Gastroesophageal sphincter (tissue), 4 donors: ENCODE measurements around the gene NDRG2. TPM values are rescaled to one million over a fixed set of nuclear protein-coding genes. Genes with fewer than 3 reads are reported as not detected.

Experiments used
- ATAC-seq: fragments of 150-250 bp; one replicate; pipeline ENCODE4 v1.9.1; 2016; ENCODE audit warnings: mild to moderate bottlenecking, moderate library complexity
- H3K27ac ChIP-seq, 4 donors: fragments of 200-600 bp; sonication (generic) in 3 of 4; 1 replicate in 3 of 4; 2 replicates in 1 of 4; pipeline ENCODE4 v1.5.1; 2016 to 2019
- H3K27me3 ChIP-seq: fragments of 200-600 bp; sonication (generic); one replicate; pipeline ENCODE4 v1.5.1; 2019
- H3K36me3 ChIP-seq, 2 donors: fragments of 200-600 bp; sonication (generic); one replicate each; pipeline ENCODE4 v1.5.1; 2019; ENCODE audit warnings: control low read depth in 1 of 2
- H3K4me1 ChIP-seq, 3 donors: fragments of 200-600 bp; sonication (generic); 1 replicate in 2 of 3; 2 replicates in 1 of 3; pipeline ENCODE4 v1.5.1; 2016 to 2019; ENCODE audit warnings: control low read depth in 2 of 3
- H3K4me3 ChIP-seq, 2 donors: fragments of 200-600 bp; sonication (generic); one replicate each; pipeline ENCODE4 v1.5.1; 2019; ENCODE audit warnings: mild to moderate bottlenecking in 1 of 2, moderate library complexity in 1 of 2
- H3K9me3 ChIP-seq, 3 donors: fragments of 200-600 bp; sonication (generic); one replicate each; pipeline ENCODE4 v1.5.1; 2017 to 2019; ENCODE audit warnings: control low read depth in 2 of 3
- CTCF ChIP-seq, 4 experiments: fragments of 200-600 bp in 2 of 4; fragments of 450-650 bp in 2 of 4; sonication (generic) in 1 of 4; IDR thresholded peaks; one replicate each; pipeline ENCODE4 v1.5.1; 2017 to 2019; ENCODE audit warnings: antibody characterized with exemption in 4 of 4, mild to moderate bottlenecking in 2 of 4, moderate library complexity in 2 of 4
- EP300 ChIP-seq: sonication (generic); formaldehyde crosslinking; IDR thresholded peaks from one replicate; pipeline ENCODE4 v1.6.1; 2017; ENCODE audit warnings: antibody characterized with exemption, mild to moderate bottlenecking
- POLR2A ChIP-seq, 2 donors: fragments of 450-650 bp; IDR thresholded peaks; one replicate each; pipeline ENCODE4 v1.6.1; 2017; ENCODE audit warnings: antibody characterized with exemption in 2 of 2, mild to moderate bottlenecking in 2 of 2, moderate library complexity in 1 of 2
- POLR2AphosphoS5 ChIP-seq: sonication (generic); formaldehyde crosslinking; IDR thresholded peaks from one replicate; pipeline ENCODE4 v1.6.1; 2017; ENCODE audit warnings: antibody characterized with exemption
- WGBS, 2 donors: methylation state at CpG; one replicate each; pipeline ENCODE4 v1.1.5; 2018; ENCODE audit warnings: low coverage in 1 of 2; 5-methylcytosine and 5-hydroxymethylcytosine counted together
- total RNA-seq, 4 donors: library from RNA; depleted of rRNA; stranded (reverse); fragments of >200 nt; gene quantifications; one replicate each; pipeline ENCODE4 v1.1.0, GENCODE V29; 2016

NDRG2 gene
- total RNA-seq, 4 donors from 2014 or later = 155 to 259 (median 187) TPM

DNA sequence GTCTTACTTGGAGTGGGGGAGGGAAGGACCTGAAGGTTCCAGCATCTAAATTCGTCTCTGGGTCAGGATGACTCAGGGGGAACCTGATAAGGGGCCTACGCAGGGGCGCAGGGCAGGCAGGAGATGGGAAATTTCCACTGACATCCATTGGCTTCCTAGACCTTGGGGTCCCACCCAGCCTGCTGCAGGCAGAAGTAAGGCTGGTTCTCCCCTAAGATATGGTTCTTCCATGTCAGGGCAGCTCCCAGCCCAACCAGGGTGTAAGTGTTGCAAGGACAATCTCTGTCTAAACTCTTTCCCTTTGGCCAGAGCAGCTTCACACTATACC lies 2.1 kb upstream of the NDRG2 start:
- no peak for TF ChIP-seq CTCF (IDR thresholded peaks at IDR 0.05)
- no peak for TF ChIP-seq POLR2A (IDR thresholded peaks at IDR 0.05)
- no peak for TF ChIP-seq EP300
- no peak for TF ChIP-seq POLR2AphosphoS5
- Histone ChIP-seq H3K27me3 (no peaks in the 10 kb centered on the region), H3K9me3 (no peaks in the 10 kb centered on the region), H3K4me1 (peaks cover 0 to 46% (median 17%) of the 10 kb centered on the region in 3 donors), H3K27ac (peak overlapping the region in 3 of 4 donors; percentile 91 to 95 (median 94)), H3K36me3 (peaks cover 0 to 5% of the 10 kb centered on the region in 2 donors), H3K4me3 (no peak overlapping the region)
- no peak for ATAC-seq
- WGBS, 2 donors = 42% methylated on average over 3 of the region's 3 CpGs; no CpG with 5 or more reads in 1 of the 2 donors

- Histone ChIP-seq H3K4me3 (peak overlapping the region in 1 of 2 donors; percentile 74), H3K4me1 (peaks cover 0 to 51% (median 17%) of the 10 kb centered on the region in 3 donors), H3K27me3 (no peaks in the 10 kb centered on the region), H3K9me3 (no peaks in the 10 kb centered on the region), H3K27ac (peak overlapping the region; percentile 78 to 95 (median 92)), H3K36me3 (peaks cover 0 to 11% of the 10 kb centered on the region in 2 donors)
- no peak for ATAC-seq
- 39% methylated on average over 2 of the region's 7 CpGs; no CpG with 5 or more reads in 1 of the 2 donors for WGBS, 2 donors
- TF ChIP-seq POLR2A (IDR thresholded peaks at IDR 0.05) (no peak), POLR2AphosphoS5 (no peak), CTCF (IDR thresholded peaks at IDR 0.05) (no peak)
Measured at GRCh38 chr14:21026274-21026987, 1.6 kb upstream of the NDRG2 start.

- no peaks in the 10 kb centered on the region for H3K9me3 ChIP-seq
- H3K4me1 ChIP-seq = peaks cover 0 to 60% (median 17%) of the 10 kb centered on the region in 3 donors
- peak overlapping the region; percentile 74 to 77 for H3K4me3 ChIP-seq
- TF ChIP-seq CTCF (IDR thresholded peaks at IDR 0.05) = no peak
- peak; percentile 19 to 21 for TF ChIP-seq POLR2A (IDR thresholded peaks at IDR 0.05)
- TF ChIP-seq POLR2AphosphoS5 = peak; percentile 3
- 18% methylated on average over 2 of the region's 58 CpGs; no CpG with 5 or more reads in 1 of the 2 donors for WGBS, 2 donors
- H3K27ac ChIP-seq = peak overlapping the region; percentile 78 to 95 (median 92)
- peaks cover 0 to 19% of the 10 kb centered on the region in 2 donors for H3K36me3 ChIP-seq
- peak; percentile 71 for ATAC-seq
- H3K27me3 ChIP-seq = no peaks in the 10 kb centered on the region
Measured at GRCh38 chr14:21025371-21026273, 761 bp upstream of the NDRG2 start.

GRCh38 chr14:21023817-21024584 lies 860 bp downstream of the NDRG2 start:
- WGBS, 2 donors = 11 to 100% methylated on average over 1 to 9 of the region's 17 CpGs
- H3K9me3 ChIP-seq = no peaks in the 10 kb centered on the region
- peak overlapping the region; percentile 74 to 77 for H3K4me3 ChIP-seq
- H3K27me3 ChIP-seq = no peaks in the 10 kb centered on the region
- ATAC-seq = no peak
- peaks cover 0 to 73% (median 17%) of the 10 kb centered on the region in 3 donors for H3K4me1 ChIP-seq
- peaks cover 0 to 35% of the 10 kb centered on the region in 2 donors for H3K36me3 ChIP-seq
- TF ChIP-seq POLR2AphosphoS5 = no peak
- no peak for TF ChIP-seq POLR2A (IDR thresholded peaks at IDR 0.05)
- H3K27ac ChIP-seq = peak overlapping the region; percentile 78 to 95 (median 92)

DNA sequence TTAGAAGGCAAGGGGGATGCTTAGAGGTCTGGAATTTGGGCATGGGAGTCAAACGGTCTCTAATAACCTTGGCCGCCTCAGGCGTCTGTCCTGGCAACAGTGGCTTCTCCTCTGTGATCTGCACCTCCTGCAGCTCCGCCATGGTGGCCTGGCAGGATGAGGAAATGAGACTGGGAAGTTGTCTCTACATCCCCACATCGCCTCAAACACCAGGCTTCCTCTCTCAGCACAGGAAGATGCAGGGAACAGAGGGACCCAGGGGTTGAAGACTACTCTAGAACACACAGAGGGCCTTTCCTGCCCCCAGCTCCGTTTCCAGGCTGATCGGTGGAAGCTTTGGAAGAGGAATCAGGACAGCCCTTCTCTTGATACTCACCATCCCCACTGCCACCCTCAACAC lies 1.7 kb downstream of the NDRG2 start:
- peaks cover 0 to 79% (median 17%) of the 10 kb centered on the region in 3 donors for H3K4me1 ChIP-seq
- H3K27ac ChIP-seq = peak overlapping the region; percentile 78 to 95 (median 92)
- no peak for ATAC-seq
- H3K27me3 ChIP-seq = no peaks in the 10 kb centered on the region
- H3K4me3 ChIP-seq = peak overlapping the region; percentile 74 to 77
- H3K9me3 ChIP-seq = no peaks in the 10 kb centered on the region
- H3K36me3 ChIP-seq = peaks cover 0 to 43% of the 10 kb centered on the region in 2 donors
- 33 to 43% methylated on average over 1 to 5 of the region's 7 CpGs for WGBS, 2 donors
- TF ChIP-seq CTCF (IDR thresholded peaks at IDR 0.05) = no peak
- TF ChIP-seq EP300 = no peak
- no peak for TF ChIP-seq POLR2A (IDR thresholded peaks at IDR 0.05)
- TF ChIP-seq POLR2AphosphoS5 = no peak
